Stimulated activated CD8-positive, alpha-beta memory T cell treated with anti-CD3 and anti-CD28 coated beads, Interleukin-4, amount 100 ng/mL, for 4 hours (primary cell): ENCODE results near the gene SARNP.
A peak's percentile ranks its signal among the peaks of the same experiment; 100 is the strongest.

Source experiments
- DNase-seq, 2 donors: peaks; one replicate each; pipeline ENCODE4 v3.0.0-alpha.2; 2020; ENCODE audit warnings: low read depth in 2 of 2, low spot score in 1 of 2

SARNP gene

GRCh38 chr12:55726971-55727370 is 90.6 kb downstream of the SARNP start:
- DNase-seq: no peak

DNA sequence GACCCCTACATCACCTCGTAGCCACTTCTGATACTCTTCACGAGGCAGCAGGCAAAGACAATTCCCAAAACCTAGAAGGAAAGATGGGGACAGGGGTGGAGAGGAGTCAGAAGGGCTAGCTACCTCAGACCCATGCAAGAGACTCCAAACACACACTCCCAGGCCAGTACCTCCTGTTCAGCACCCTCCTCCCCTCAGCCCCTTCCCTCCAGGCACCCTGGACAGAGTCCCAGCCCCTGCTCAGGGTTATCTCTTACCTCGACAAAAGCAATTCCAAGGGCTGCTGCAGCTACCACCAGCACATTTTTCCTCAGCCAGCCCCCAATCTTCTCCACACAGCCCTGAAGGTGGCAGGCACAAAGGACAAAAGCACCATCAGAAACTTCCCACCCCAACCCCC is 92.0 kb downstream of the SARNP start:
- DNase-seq: no peak

DNA sequence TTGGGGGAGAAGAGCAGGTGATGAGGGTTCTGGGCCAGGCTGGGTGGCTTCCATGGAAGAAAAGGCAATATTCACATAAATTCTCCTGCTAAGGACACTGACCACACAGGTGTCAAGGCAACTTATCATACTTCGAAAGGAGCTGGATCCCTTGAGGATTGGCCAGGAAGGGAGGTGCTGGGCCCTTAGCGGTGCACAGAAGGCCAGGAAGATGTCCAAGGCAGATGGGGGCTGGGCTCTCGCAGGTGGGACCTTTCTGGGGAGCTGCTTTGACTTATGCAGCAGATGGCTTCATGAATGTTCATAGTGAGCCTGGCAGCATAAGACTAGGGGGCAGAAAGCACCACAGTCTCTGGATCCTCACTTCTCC is 92.6 kb downstream of the SARNP start:
- no peak for DNase-seq

- DNase-seq: peak in 1 of 2 donors; percentile 33
Measured at GRCh38 chr12:55724226-55724939, 93.1 kb downstream of the SARNP start.

- no peak for DNase-seq
Measured at GRCh38 chr12:55723516-55724225, 93.9 kb downstream of the SARNP start.

DNA sequence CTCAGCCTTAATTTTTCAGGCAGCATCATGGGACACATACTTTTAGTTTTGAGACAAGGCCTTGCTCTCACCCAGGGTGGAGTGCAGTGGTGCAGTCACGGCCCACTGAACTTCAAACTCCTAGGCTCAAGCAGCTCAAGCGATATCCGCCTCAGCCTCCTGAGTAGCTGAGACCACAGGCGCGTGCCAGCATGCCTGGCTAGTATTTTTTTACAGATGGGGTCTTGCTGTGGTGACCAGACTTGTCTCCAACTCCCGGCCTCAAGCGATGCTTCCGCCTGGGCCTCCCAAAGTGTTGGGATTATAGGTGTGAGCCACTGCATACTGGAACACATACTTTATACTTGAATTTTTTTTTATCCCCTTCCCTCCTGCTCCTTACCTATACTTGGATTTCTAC is 94.6 kb downstream of the SARNP start:
- DNase-seq: no peak

- DNase-seq: no peak
Measured at GRCh38 chr12:55721601-55722213, 95.8 kb downstream of the SARNP start.

- DNase-seq: no peak
Measured at GRCh38 chr12:55720894-55721444, 96.6 kb downstream of the SARNP start.

- DNase-seq: no peak
Measured at GRCh38 chr12:55720071-55720564, 97.4 kb downstream of the SARNP start, which contains the start of gene RDH5. Gene RDH5 (plus strand): TSS chr12:55720393. CDS start chr12:55721185, 792 bp downstream.

- no peak for DNase-seq
Measured at GRCh38 chr12:55719371-55719770, 98.2 kb downstream of the SARNP start.

DNA sequence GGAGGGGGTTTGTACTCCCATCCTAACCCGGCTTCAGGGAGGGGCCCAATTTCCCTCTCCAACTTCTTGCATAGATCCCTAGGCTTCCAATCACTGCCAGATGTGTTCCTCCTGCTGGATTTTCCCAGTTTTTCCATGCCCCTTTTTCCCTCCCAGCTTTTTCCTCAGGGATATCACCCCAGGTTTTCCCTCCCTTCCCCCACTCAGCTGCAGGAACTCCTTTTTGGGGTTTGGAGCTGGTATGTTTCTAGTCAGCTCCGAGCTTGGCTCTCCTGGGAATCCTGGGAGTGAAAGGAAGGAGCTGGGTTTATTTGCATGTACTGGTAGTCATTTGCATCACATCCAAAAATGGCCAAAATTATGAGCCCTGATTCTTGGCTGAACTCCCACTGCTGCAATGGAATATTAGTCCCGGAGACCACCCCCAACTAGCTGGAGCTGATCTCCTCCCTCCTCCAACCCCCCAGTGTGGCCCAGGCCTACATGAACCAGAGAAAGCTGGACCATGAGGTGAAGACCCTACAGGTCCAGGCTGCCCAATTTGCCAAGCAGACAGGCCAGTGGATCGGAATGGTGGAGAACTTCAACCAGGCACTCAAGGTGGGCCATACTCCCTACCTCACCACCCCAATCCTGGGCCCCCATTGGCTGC is 98.8 kb downstream of the SARNP start:
- DNase-seq: no peak

DNA sequence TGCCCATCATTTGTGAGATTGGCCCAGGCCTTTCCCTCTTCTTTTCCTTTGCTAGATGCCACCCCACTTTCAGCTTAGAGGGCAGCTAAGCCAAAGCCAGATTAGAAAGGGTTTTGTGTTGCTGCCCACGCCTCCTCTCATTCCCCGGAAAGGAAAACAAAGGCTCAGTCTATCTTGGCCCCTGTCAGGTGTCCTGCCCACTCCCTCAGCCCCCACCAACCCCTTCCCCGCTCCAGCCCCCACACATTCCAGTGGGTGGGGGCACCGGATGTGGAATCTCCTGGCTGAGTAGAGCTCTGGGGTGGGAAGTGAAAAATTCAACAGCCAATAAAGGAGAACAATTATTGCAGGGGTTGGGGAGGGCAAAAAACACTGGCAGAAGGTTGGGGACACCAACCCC is 99.5 kb downstream of the SARNP start:
- DNase-seq: no peak

DNA sequence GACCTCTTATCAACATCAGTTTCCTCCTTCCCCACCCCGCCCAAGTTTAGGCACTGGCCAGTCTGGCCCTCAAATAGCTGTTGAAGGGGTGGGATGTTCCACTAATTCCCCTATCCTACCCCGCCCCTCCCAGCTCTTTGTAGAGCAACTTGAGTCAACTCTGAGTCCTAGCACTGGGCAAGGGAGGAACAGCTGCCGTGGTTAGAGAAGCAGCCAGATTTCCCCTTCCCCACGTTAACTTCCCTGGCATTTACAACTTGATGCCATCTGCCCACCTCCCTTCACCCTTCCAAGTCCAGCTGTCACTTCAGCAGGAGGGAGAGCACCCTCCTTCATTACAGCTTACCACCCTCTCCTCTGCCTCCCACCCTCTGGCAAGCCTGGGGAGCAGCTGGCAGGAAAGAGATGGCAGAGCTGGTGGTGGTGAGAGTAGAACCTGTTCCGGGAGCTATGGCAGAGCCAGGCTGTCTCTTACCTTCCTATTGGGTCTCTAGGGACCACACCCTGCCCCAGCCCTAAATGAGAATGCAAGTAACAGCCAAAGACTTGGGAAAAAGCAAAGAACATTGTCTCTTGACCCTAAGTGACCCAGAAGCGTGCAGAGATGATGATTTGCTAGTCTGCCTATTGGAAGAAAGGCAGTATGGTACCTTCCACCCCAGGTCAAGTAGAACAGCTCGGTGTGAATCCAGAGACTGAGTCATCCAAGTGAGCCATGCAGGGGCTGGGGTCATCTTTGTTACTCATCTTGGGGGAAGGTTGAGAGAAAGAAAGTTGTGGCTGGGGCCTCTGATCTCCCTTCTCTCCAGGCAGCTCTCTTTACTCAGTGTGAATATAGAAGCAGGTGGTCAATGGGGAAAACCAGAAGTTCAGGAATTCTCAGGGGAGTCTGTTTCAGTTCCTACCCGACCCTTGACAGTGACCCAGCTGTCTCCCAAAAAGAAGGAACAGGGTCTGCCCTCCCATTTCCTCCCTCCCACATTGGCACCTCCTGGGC is 100.2 kb downstream of the SARNP start:
- DNase-seq: no peak

DNA sequence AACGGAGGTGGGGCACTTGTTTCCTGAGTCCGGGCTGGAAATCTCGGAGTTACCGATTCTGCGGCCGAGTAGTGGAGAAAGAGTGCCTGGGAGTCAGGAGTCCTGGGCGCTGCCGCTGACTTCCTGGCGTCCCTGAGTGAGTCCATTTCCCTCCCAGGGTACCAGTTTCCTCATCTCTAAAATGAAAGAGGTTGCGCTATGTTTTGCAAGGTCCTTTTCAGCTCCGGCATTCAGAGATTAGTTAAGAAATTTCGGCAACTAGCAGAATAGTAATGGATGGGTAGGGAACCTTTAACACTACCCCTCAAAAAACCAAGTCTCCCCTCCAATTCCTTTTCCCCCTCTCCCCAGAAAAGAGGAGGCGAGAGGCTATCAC is 101.0 kb downstream of the SARNP start:
- no peak for DNase-seq

DNA sequence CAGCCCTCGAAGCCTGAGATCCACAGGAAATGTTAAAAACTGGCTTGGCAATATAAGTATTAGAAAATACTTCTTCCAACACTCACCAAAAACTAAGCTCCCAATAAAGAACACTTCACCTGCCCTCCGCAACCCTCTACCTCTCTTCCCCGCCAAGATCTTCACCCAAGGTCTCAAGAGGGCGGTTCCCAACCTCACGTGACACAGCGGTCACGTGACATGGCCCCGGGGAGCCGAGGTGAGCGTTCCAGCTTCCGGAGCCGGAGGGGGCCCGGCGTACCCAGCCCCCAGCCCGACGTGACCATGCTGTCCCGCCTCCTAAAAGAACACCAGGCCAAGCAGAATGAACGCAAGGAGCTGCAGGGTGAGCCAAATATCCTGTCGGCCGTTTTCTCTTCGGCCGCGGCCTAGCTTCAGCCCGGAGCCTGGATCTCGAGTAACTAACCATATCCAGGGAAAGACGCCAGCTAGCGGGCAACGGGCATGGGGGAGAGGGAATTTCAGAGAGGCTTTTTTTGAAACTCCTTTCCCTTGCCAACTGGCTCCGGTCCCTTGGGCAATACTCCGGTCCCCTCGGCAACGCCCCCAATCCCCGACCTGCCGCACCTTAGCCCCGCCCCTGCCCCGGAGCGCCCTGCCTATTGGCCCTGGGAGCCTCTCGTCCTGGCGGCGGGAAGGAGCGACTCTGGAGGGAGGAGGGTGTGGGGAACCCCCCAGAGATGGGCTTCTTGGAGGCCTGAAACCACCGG is 101.5 kb downstream of the SARNP start, which contains the start of gene BLOC1S1:
Gene BLOC1S1 (plus strand): TSS at position 214 of the 749 bp plus-strand sequence. CDS start 6 bp downstream, at position 220.
- peak; percentile 78 to 81 for DNase-seq

DNA sequence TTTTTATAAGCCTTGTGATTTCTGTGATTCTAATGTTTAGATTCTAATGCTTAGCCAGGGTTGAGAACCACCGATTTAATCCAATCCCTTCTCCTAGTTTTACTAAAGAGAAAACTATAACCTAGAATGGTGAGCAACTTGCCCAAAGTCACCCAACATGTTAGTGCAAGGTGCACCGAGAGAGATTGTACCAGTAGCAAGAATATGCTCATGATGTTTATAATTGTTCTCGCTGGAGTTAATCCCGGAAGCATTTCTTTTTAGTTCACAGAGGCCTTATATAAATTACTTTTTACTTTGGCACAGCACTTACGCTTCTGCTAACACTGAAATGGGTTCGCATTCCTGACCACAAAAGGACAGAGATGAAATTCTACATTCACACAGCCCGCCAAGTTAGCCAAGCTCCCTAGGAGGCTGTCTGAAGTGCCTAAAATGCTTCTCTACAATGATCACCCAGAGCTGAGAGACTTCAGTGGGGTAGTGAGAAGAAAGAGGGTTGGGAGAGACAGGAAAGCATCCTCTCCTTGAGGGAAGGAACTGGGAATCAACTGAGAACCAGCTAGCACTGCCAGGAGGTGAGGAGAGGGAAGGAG is 102.3 kb downstream of the SARNP start:
- no peak for DNase-seq

GRCh38 chr12:55713721-55714120 is 103.8 kb downstream of the SARNP start:
- no peak for DNase-seq

- no peak for DNase-seq
Measured at GRCh38 chr12:55712700-55713415, 104.7 kb downstream of the SARNP start.
